Endodermal cell (in vitro differentiated cells): ENCODE results near the gene ITPRIPL2. TPM values are rescaled to one million over a fixed set of nuclear protein-coding genes. Genes with fewer than 3 reads are reported as not detected.

Source experiments
- DNase-seq: peaks from one replicate; pipeline ENCODE4 v3.0.0-alpha.2; 2017
- H3K27ac ChIP-seq: 2 replicates; pipeline ENCODE4 v1.5.1; 2013; ENCODE audit warnings: mild to moderate bottlenecking, low read depth, low read length, moderate library complexity
- H3K27me3 ChIP-seq: 2 replicates; pipeline ENCODE4 v1.6.1; 2013; ENCODE audit warnings: mild to moderate bottlenecking, low read length, moderate library complexity; ENCODE audit not compliant: insufficient read depth, control insufficient read depth, poor library complexity, severe bottlenecking
- H3K36me3 ChIP-seq: 2 replicates; pipeline ENCODE4 v1.7.0; 2013; ENCODE audit warnings: mild to moderate bottlenecking, low read length, moderate library complexity; ENCODE audit not compliant: control insufficient read depth, insufficient read depth
- H3K4me1 ChIP-seq: one replicate; pipeline ENCODE4 v1.7.0; 2013; ENCODE audit warnings: low read length; ENCODE audit not compliant: control insufficient read depth, insufficient read depth
- H3K4me3 ChIP-seq: 2 replicates; pipeline ENCODE4 v1.5.1; 2013; ENCODE audit warnings: mild to moderate bottlenecking, low read length, moderate library complexity
- H3K9ac ChIP-seq: 2 replicates; pipeline ENCODE4 v1.6.1; 2013; ENCODE audit warnings: mild to moderate bottlenecking, low read length, moderate library complexity; ENCODE audit not compliant: poor library complexity, severe bottlenecking; ENCODE audit errors: extremely low read depth
- H3K9me3 ChIP-seq: 2 replicates; pipeline ENCODE4 v1.6.1; 2013; ENCODE audit warnings: mild to moderate bottlenecking, low read length, moderate library complexity; ENCODE audit not compliant: control insufficient read depth
- H3K27ac Mint-ChIP-seq: 2 replicates; pipeline ENCODE4 v1.8.0; 2020; ENCODE audit warnings: mixed read lengths
- H3K27me3 Mint-ChIP-seq: 2 replicates; pipeline ENCODE4 v1.8.0; 2021; ENCODE audit warnings: mild to moderate bottlenecking, mixed read lengths; ENCODE audit not compliant: insufficient read depth
- H3K36me3 Mint-ChIP-seq: 2 replicates; pipeline ENCODE4 v1.8.0; 2020; ENCODE audit warnings: low read depth, mixed read lengths
- H3K4me1 Mint-ChIP-seq: 2 replicates; pipeline ENCODE4 v1.8.0; 2020; ENCODE audit warnings: mixed read lengths
- H3K4me3 Mint-ChIP-seq: 2 replicates; pipeline ENCODE4 v1.8.0; 2020; ENCODE audit warnings: mild to moderate bottlenecking, moderate library complexity, mixed read lengths
- H3K9me3 Mint-ChIP-seq: 2 replicates; pipeline ENCODE4 v1.8.0; 2020; ENCODE audit warnings: mild to moderate bottlenecking, mixed read lengths
- WGBS, 2 experiments: methylation state at CpG; one replicate each; pipeline versions ENCODE4 v1.1.5 to v1.1.7; 2013; ENCODE audit warnings: missing lambda C conversion rate in 2 of 2, mixed read lengths in 1 of 2; ENCODE audit not compliant: insufficient coverage in 1 of 2, insufficient read length in 1 of 2; 5-methylcytosine and 5-hydroxymethylcytosine counted together
- total RNA-seq, 2 donors: library from RNA; stranded (reverse); fragmentation: NEBNext Ultra II Directional in 1 of 2; extraction: Animal tissue kit (Norgen Biotek cat#: 25700) in 1 of 2; gene quantifications; 2 replicates in 1 of 2; 3 replicates in 1 of 2; pipeline ENCODE4 v1.2.1, GENCODE V29; 2021
- TF ChIP-seq, protein P1 (sequence below): fragments of 200-600 bp; sonication (generic); conservative IDR thresholded peaks from 2 replicates; pipeline ENCODE4 v1.5.0; 2021; ENCODE audit warnings: antibody characterized with exemption, mild to moderate bottlenecking

The ITPRIPL2 gene
- total RNA-seq, 2 donors from 2014 or later, result 13.4 to 19.3 TPM

- Histone ChIP-seq H3K36me3 (peaks cover under 1% of the 10 kb centered on the region), H3K27me3 (peaks cover 9% of the 10 kb centered on the region), H3K27ac (no peak overlapping the region), H3K9me3 (peaks cover 1% of the 10 kb centered on the region), H3K4me3 (peak overlapping the region; percentile 80), H3K4me1 (peaks cover 3% of the 10 kb centered on the region), H3K9ac (peak overlapping the region; percentile 59)
- H3K9me3 Mint-ChIP-seq, result no peaks in the 10 kb centered on the region
- DNase-seq, result no peak
- TF ChIP-seq, protein P1, sequence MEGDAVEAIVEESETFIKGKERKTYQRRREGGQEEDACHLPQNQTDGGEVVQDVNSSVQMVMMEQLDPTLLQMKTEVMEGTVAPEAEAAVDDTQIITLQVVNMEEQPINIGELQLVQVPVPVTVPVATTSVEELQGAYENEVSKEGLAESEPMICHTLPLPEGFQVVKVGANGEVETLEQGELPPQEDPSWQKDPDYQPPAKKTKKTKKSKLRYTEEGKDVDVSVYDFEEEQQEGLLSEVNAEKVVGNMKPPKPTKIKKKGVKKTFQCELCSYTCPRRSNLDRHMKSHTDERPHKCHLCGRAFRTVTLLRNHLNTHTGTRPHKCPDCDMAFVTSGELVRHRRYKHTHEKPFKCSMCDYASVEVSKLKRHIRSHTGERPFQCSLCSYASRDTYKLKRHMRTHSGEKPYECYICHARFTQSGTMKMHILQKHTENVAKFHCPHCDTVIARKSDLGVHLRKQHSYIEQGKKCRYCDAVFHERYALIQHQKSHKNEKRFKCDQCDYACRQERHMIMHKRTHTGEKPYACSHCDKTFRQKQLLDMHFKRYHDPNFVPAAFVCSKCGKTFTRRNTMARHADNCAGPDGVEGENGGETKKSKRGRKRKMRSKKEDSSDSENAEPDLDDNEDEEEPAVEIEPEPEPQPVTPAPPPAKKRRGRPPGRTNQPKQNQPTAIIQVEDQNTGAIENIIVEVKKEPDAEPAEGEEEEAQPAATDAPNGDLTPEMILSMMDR, result peak; percentile 10
- H3K4me3 Mint-ChIP-seq, result peak overlapping the region; percentile 65
- H3K4me1 Mint-ChIP-seq, result peaks cover 14% of the 10 kb centered on the region
- no peaks in the 10 kb centered on the region for H3K36me3 Mint-ChIP-seq
- 0 to 1% methylated on average over 4 to 64 of the region's 68 CpGs for WGBS, 2 experiments
- no peak overlapping the region for H3K27ac Mint-ChIP-seq
- H3K27me3 Mint-ChIP-seq, result peaks cover 21% of the 10 kb centered on the region
Observed at GRCh38 chr16:19168371-19169081, 54.8 kb downstream of the ITPRIPL2 start.

DNA sequence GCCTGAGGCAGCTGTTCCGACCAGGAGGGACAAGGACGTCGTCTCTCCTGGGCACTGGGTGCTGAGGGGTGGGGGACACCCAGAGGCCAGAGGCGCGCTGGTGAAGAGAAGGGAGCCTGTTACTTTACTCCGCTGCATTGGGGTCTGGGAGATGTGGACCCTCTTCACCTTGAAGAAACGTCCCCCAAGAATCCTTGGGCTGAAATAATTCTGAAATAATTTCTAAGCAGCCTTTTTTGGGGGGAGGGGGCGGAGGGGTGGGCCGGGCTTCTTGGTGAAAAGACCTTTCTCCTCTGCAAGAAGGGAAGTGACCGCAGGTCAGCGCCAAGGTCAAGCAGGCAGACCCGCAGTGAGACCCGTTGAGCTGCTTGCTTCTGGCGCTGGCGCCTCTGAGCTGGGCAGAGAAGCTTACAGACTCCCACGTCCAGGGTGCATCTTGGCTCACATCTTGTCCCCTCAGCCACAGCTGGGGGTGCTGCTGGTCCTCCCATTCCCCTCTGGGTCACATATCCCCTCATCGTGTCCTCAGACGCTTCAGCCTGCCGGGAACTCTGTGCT is 55.4 kb downstream of the ITPRIPL2 start:
- Histone ChIP-seq H3K9me3 (no peaks in the 10 kb centered on the region), H3K4me3 (peak overlapping the region; percentile 80), H3K27ac (no peak overlapping the region), H3K27me3 (peaks cover 9% of the 10 kb centered on the region), H3K4me1 (peaks cover 3% of the 10 kb centered on the region), H3K36me3 (peaks cover 7% of the 10 kb centered on the region), H3K9ac (peak overlapping the region; percentile 59)
- peak; percentile 62 for DNase-seq
- Mint-ChIP-seq H3K27me3 (peaks cover 21% of the 10 kb centered on the region), H3K4me3 (peak overlapping the region; percentile 65), H3K27ac (no peak overlapping the region), H3K9me3 (no peaks in the 10 kb centered on the region), H3K36me3 (peaks cover 1% of the 10 kb centered on the region), H3K4me1 (peaks cover 14% of the 10 kb centered on the region)
- TF ChIP-seq, protein P1, result no peak
- 34 to 71% methylated on average over 4 to 19 of the region's 19 CpGs for WGBS, 2 experiments

DNA sequence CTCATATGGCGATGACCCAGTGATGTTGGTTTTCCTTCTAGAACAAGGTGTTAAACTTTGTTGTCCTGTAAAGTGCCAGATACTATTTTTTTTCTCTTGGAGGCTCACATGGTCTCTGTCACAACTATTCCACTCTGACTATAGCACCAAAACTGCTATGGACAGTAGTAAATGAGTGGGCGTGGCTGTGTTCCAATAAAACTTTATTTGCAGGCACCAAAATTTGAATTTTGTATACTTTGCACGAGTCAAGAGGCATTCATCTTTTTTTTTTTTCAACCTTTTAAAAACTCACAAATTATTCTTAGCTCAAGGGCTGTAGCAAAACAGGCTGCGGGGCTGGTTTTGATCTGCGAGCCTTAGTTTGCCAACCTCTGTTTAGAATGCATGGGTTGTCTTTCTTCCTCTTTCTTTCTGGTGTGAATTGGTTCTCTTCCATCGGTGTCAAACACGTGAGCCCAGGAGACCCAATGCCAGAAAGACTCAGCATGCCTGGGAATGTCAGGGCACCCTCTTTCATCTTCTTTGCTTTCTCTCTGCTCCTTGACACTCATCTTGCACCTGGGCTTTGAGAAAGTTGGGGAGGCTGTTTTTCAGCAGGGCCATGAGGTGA is 56.4 kb downstream of the ITPRIPL2 start:
- Mint-ChIP-seq H3K27ac (no peak overlapping the region), H3K27me3 (peaks cover 21% of the 10 kb centered on the region), H3K4me3 (no peak overlapping the region), H3K9me3 (no peaks in the 10 kb centered on the region), H3K36me3 (peaks cover 6% of the 10 kb centered on the region), H3K4me1 (peaks cover 9% of the 10 kb centered on the region)
- H3K4me1 ChIP-seq, result peaks cover 3% of the 10 kb centered on the region
- TF ChIP-seq, protein P1, result no peak
- peaks cover 9% of the 10 kb centered on the region for H3K27me3 ChIP-seq
- H3K27ac ChIP-seq, result no peak overlapping the region
- H3K36me3 ChIP-seq, result peaks cover 13% of the 10 kb centered on the region
- 69 to 90% methylated on average over 2 to 7 of the region's 7 CpGs for WGBS, 2 experiments
- no peak overlapping the region for H3K9ac ChIP-seq
- H3K9me3 ChIP-seq, result no peaks in the 10 kb centered on the region
- DNase-seq, result no peak
- H3K4me3 ChIP-seq, result peak overlapping the region; percentile 80

Other genes starting within 250 kb of the ITPRIPL2 start
- 100 to 1,000 TPM; 100 to 113 TPM for gene SMG1, start 187.6 kb upstream of the ITPRIPL2 start, total RNA-seq
- 10 to 100 TPM; 14.9 to 16.6 TPM for gene TMC7, start 130.0 kb upstream of the ITPRIPL2 start, total RNA-seq
- gene COQ7, start 46.4 kb upstream of the ITPRIPL2 start, total RNA-seq, result 10 to 100 TPM; 20.4 to 22.0 TPM
- 10 to 100 TPM; 11.2 to 11.5 TPM for gene SYT17, start 54.3 kb downstream of the ITPRIPL2 start, total RNA-seq
- 1 to 10 TPM; 1.6 to 1.9 TPM for gene CLEC19A, start 171.8 kb downstream of the ITPRIPL2 start, total RNA-seq